WI38 (cell line): ENCODE measurements around the gene DBNL.

Experiments used
- H3K4me3 ChIP-seq: 2 replicates; pipeline ENCODE4 v1.5.1; 2011; ENCODE audit warnings: low read depth, mild to moderate bottlenecking, control low read depth, low read length
- CTCF ChIP-seq: IDR thresholded peaks from 2 replicates; pipeline ENCODE4 v1.5.1; 2012; ENCODE audit warnings: low read depth, mild to moderate bottlenecking, control low read depth, low read length

DBNL gene

DNA sequence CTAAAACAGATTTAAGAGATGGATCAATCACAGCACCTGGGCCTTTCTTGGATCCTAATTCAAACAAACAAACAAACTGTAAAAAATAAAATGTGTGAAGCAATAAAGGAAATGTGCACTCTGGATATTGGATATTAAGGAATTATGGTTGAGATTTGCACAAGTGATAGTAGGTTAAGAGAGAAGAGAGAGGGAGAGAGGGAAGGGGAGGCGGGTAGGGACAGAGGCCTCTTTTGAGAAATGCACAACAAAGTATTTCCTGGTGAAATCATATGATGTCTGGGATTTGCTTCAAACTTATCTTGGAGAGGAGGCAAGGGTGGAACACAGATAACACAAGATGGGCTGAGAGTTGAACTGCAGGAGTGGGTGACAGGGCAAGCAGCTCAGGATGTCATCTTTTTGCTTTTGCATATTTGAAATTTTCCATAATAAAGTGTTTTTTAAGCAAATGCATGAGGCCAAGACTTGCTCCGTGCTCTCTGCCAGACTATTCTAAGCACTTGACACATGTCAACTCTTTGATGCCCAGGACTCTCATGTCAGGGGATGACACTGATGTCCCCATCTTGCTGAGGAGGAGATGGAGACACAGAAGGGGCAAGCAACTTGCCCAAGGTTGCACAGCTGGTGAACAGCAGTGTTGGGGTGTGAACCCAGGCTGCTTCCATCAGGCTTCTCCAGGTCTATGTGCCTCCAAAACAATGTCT, 50.5 kb downstream of the DBNL start:
- H3K4me3 ChIP-seq = no peak overlapping the region
- TF ChIP-seq CTCF = no peak

GRCh38 chr7:44095781-44096180, 51.3 kb downstream of the DBNL start:
- TF ChIP-seq CTCF = no peak
- no peak overlapping the region for H3K4me3 ChIP-seq

DNA sequence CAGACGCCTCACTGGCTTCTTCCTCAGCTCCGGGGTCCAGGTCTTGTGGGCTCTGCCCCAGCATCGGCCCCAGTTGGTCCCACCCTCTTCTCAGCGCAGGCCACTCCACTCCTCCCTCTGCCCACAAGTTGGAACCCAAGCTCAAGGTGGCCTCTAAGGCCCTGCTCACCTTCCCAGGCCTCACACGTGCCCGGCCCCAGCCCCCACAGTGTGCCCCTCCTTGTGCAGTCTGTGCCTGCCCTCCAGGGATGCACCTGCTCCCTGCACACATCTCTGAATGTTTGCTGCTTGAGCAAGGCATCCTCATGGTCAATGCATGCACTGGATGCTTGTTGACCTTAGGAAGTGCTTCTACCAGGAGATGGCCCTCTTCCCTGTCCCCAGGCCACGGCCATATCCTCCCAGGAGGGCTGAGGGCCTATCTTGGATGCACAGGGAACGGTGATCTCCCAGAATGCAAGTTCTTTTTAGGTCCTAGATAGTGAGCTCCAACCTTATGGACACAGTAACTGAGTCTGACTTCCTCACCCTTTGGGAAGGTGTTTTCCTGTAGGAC, 51.9 kb downstream of the DBNL start:
- no peak overlapping the region for H3K4me3 ChIP-seq
- no peak for TF ChIP-seq CTCF

DNA sequence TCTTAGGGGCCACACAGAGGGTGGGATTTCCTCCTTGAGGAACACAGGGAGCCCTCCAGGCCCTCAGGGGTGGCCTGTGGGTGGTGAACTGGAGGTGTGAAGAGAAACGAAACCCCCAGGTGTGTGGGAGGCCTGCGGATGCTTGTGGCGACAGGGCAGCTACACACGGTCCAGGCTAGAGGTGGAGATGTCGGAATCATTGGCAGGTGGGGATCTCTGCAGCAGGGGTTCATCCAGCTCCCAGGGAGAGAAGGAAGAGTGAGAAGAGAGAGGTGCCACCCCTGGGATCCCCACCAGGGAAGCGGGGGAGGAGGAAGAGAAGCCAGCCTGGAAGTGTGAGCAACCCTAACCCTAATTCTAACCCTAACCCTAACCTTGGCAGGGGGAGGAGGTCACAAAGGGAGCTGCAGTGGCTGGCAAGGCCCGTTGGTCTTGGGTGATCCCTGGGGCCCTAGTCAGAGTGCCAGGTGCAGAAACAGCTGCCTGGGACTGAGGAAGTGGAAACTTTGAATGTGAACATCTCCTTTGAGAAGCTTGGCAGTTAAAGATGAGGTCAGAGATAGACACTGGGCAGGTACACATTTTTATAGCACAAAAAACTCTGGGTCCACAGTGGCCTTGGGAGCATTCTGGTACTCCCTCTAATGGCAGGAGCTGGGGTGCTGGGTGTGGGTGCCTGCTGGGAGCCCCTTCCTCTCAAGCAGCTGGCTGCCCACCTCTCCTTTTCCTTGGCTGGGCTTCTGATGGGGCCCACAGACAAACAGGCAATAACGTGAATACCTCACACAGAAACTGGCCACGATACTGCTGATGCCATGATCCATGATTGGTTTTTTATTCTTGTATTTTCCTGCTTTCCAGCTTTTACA, 52.8 kb downstream of the DBNL start:
- no peak for TF ChIP-seq CTCF
- H3K4me3 ChIP-seq = no peak overlapping the region

DNA sequence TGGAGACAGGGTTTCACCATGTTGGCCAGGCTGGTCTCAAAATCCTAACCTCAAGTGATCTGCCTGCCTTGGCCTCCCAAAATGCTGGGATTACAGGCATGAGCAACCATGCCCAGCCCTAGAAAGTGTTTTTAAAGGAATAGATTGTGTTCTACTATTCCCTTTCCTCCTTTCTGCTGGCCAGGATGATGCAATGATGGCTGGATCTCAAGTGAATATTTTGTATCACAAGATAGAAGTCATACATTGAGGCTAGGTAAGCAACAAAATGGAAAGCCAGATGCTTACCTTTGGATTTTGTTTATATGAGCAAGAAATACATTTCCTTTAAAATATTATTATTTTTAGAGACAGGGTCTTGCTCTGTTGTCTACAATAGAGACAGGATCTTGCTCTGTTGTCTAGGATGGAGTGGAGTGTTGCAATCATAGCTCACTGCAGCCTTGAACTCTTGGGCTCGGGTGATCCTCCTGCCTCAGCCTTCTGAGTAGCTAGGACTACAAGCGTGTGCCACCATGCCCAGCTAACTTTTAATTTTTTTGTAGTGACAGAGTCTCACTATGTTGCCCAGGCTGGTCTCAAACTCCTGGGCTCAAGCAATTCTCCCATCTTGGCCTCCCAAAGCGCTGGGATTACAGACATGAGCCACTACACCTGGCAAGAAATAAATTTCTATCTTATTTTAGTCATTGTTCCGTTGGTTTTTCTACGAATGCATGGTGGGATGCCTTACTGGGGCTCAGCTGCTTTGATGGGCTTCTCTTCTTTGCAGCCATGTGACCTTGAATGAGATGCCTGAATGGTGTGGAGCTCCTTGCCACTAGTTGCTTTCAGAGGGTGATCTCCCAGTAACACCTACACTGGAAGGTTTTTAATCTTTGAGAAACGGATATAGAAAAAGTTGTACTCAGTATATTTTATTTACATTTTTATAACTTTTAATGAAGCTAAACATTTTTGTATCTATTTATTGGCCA, 53.9 kb downstream of the DBNL start:
- no peak for TF ChIP-seq CTCF
- no peak overlapping the region for H3K4me3 ChIP-seq

DNA sequence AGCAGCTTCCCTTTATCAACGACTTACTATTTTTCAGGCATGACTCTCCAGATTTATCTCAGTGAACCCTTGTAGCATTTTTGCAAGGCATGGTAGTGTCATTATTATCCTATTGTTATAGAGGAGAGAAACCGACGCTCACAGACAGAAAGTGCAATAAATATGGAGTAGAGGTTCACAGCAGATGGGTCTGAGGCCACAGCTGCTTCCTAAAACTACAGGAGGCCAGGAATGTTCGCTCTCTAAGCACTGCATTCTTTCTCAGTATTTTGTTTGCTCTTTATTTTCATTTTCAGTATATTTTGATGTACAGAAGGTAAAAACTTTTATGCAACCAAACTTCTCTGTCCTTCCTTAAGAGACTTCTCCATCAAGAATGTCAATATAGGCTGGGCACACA, 55.2 kb downstream of the DBNL start:
- TF ChIP-seq CTCF = no peak
- no peak overlapping the region for H3K4me3 ChIP-seq
